ENCODE measurements around the gene CNNM3.

Gene CNNM3

GRCh38 chr2:96806468-96807126 lies 9.5 kb upstream of the CNNM3 start:
- TF ChIP-seq, protein P1, sequence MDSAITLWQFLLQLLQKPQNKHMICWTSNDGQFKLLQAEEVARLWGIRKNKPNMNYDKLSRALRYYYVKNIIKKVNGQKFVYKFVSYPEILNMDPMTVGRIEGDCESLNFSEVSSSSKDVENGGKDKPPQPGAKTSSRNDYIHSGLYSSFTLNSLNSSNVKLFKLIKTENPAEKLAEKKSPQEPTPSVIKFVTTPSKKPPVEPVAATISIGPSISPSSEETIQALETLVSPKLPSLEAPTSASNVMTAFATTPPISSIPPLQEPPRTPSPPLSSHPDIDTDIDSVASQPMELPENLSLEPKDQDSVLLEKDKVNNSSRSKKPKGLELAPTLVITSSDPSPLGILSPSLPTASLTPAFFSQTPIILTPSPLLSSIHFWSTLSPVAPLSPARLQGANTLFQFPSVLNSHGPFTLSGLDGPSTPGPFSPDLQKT (IDR thresholded peaks at IDR 0.05; ENCODE audit: borderline replicate concordance, low read depth, low read length) = no peak
- TF ChIP-seq, protein P2, sequence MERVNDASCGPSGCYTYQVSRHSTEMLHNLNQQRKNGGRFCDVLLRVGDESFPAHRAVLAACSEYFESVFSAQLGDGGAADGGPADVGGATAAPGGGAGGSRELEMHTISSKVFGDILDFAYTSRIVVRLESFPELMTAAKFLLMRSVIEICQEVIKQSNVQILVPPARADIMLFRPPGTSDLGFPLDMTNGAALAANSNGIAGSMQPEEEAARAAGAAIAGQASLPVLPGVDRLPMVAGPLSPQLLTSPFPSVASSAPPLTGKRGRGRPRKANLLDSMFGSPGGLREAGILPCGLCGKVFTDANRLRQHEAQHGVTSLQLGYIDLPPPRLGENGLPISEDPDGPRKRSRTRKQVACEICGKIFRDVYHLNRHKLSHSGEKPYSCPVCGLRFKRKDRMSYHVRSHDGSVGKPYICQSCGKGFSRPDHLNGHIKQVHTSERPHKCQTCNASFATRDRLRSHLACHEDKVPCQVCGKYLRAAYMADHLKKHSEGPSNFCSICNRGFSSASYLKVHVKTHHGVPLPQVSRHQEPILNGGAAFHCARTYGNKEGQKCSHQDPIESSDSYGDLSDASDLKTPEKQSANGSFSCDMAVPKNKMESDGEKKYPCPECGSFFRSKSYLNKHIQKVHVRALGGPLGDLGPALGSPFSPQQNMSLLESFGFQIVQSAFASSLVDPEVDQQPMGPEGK (tag by site-specific recombination; IDR thresholded peaks at IDR 0.05) = no peak
- TF ChIP-seq ZNF311 (tag by site-specific recombination; IDR thresholded peaks at IDR 0.05; ENCODE audit: borderline replicate concordance) (no peak), GLIS2 (tag by site-specific recombination; IDR thresholded peaks at IDR 0.05) (no peak)
- Histone ChIP-seq H3K36me3 (ENCODE audit: control insufficient read depth in 2 of 2, insufficient read depth in 1 of 2, low read length in 2 of 2) (peaks cover 11 to 48% of the 10 kb centered on the region in 2 experiments; a peak in 2 of 3 replicates), H3K4me3 (ENCODE audit: low read depth, low read length) (no peak overlapping the region), H3K4me1 (ENCODE audit: control insufficient read depth, insufficient read depth, low read length) (no peaks in the 10 kb centered on the region), H3K9me3 (ENCODE audit: control insufficient read depth, insufficient read depth, low read depth, low read length) (no peaks in the 10 kb centered on the region), H3K27ac (ENCODE audit: extremely low read depth, low read depth, low read length) (no peak overlapping the region)
- ChIA-PET POLR2A (no interaction called here), CTCF (interaction anchor here (0.7 to 1.3 kb wide), 3 partner anchors 8 to 145 kb away, joined by 3 to 5 read pairs (median 4); no protein-coding TSS in a partner anchor)

- CTCF ChIA-PET = interaction anchor here (1.3 kb wide), 1 partner anchor 144 kb away, joined by 4 read pairs; no protein-coding TSS in a partner anchor
- no peaks in the 10 kb centered on the region for H3K9me3 ChIP-seq (ENCODE audit: control insufficient read depth, insufficient read depth, low read depth, low read length)
- TF ChIP-seq, protein P3, sequence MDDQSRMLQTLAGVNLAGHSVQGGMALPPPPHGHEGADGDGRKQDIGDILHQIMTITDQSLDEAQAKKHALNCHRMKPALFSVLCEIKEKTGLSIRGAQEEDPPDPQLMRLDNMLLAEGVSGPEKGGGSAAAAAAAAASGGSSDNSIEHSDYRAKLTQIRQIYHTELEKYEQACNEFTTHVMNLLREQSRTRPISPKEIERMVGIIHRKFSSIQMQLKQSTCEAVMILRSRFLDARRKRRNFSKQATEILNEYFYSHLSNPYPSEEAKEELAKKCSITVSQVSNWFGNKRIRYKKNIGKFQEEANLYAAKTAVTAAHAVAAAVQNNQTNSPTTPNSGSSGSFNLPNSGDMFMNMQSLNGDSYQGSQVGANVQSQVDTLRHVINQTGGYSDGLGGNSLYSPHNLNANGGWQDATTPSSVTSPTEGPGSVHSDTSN (CRISPR knock-in tag; IDR thresholded peaks at IDR 0.05) = no peak
- TF ChIP-seq IKZF3 (tag by site-specific recombination; IDR thresholded peaks at IDR 0.05) (no peak), ZNF558 (tag by site-specific recombination; IDR thresholded peaks at IDR 0.05) (no peak), KLF8 (tag by site-specific recombination; IDR thresholded peaks at IDR 0.05) (no peak), ZNF114 (tag by site-specific recombination; IDR thresholded peaks at IDR 0.05) (no peak), TRIM28 (IDR thresholded peaks at IDR 0.05; ENCODE audit: borderline replicate concordance, low read length) (no peak), ZNF677 (tag by site-specific recombination; IDR thresholded peaks at IDR 0.05) (no peak), ZNF776 (tag by site-specific recombination; IDR thresholded peaks at IDR 0.05; ENCODE audit: borderline replicate concordance) (no peak), ZNF701 (tag by site-specific recombination; IDR thresholded peaks at IDR 0.05) (no peak), ZNF302 (tag by site-specific recombination; IDR thresholded peaks at IDR 0.05; ENCODE audit: low read depth) (no peak), ZNF23 (tag by site-specific recombination; IDR thresholded peaks at IDR 0.05; ENCODE audit: borderline replicate concordance) (no peak), ZNF292 (tag by site-specific recombination; IDR thresholded peaks at IDR 0.05; ENCODE audit: borderline replicate concordance, low read depth) (no peak), ZNF513 (tag by site-specific recombination; IDR thresholded peaks at IDR 0.05) (no peak)
- H3K36me3 ChIP-seq (ENCODE audit: control insufficient read depth in 2 of 2, insufficient read depth in 1 of 2, low read length in 2 of 2) = peaks cover 6 to 47% of the 10 kb centered on the region in 2 experiments; a peak in 2 of 3 replicates
- no peak overlapping the region for H3K27ac ChIP-seq (ENCODE audit: extremely low read depth, low read depth, low read length)
- no peaks in the 10 kb centered on the region for H3K4me1 ChIP-seq (ENCODE audit: control insufficient read depth, insufficient read depth, low read length)
- no peak overlapping the region for H3K4me3 ChIP-seq (ENCODE audit: low read depth, low read length)
- POLR2A ChIA-PET = no interaction called here
These were observed 9.0 kb upstream of the CNNM3 start for GRCh38 chr2:96807127-96807471.
